Measurements from ENCODE around the gene TUBB4B. TPM values are rescaled to one million over a fixed set of nuclear protein-coding genes. Genes with fewer than 3 reads are reported as not detected.
A peak's percentile ranks its signal among the peaks of the same experiment; 100 is the strongest.

TUBB4B gene
- polyA plus RNA-seq, 1 donor: 402 TPM

DNA sequence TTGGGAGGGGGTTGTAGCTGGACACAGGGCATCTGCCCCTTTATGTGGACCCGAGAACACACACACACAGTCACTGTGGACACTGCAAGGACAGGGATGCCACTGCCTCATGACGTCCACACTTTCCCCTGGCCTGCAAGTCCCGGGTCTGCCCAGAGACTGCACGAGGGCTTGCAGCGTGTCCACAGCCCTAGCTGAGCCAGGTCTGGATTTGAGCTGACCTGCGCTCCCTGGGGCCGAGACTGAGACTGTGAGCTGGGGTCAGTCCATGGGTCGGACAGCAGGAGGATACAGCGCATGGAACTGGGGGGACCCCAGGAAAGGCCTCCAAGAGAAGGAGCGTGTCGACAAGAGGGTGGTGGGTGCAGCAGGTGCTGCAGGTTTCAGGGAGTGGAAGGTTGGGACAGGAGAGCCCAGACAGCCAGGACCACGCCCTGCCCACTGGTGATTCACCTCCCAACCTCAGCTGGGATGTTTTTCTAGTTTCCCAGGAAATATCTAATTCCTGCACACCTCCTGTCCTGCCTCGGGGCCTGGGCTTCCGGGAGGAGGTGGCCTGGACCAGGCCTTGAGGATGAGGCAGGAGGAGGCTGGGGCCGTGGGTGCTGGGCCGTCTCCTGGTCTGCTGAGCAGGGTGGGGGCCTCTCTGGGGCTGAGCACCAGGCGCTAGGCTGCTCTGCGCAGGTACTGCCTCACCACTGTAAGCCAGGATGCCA, 14.6 kb upstream of the TUBB4B start:
- peak in 1 of 2 donors; percentile 68 for DNase-seq
- no CpG with 5 or more reads among the region's 18 CpGs for WGBS (ENCODE audit: insufficient coverage, low lambda C conversion rate)
- Histone ChIP-seq H3K9me3 (ENCODE audit: control insufficient read depth, low read depth, low read length) (peaks cover 7% of the 10 kb centered on the region), H3K4me1 (ENCODE audit: control insufficient read depth, insufficient read depth, low read length) (peaks cover 77% of the 10 kb centered on the region), H3K4me3 (ENCODE audit: low read length) (no peak overlapping the region), H3K27ac (ENCODE audit: low read length) (peak overlapping the region; percentile 82), H3K27me3 (ENCODE audit: control insufficient read depth, insufficient read depth, low read length) (no peaks in the 10 kb centered on the region), H3K36me3 (ENCODE audit: control insufficient read depth, insufficient read depth, low read length) (no peaks in the 10 kb centered on the region)

DNA sequence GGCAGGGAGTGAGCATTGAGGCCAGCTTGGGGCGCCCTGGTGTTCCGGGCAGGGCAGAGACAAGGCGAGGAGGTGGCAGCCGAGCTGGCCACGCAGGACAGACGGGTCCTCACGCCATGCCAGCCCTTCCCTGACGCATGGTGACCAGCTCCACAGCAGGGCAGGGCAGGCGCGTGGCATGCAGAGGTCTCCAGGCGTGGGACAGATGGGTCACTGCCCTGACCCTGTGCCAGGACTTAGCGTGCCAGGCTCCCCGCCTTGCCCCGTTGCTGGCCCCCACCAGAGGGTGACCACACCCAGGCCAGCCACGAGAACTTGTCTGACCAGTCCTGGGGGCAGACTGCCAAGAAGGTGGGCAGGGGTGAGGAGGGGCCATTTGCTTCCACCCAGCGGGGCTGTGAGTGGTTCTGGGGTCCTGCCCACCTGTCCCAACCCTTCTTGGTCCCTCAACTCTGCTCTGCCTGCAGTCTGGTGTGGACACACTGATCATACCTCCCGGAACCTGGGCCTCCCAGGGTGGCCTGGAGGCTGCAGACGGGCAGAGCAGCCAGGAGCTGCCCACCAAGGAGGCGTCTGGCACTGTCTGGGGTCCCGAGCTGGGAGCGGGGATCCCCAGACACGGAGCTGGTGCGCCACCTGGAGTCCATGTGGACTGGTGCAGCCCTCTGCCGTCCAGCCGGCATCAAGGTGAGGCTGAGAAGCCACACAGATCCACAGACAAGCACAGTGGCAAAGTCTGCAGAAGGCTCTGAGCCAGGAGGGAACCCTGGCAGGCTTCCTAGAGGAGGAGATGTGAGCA, 13.8 kb upstream of the TUBB4B start, which contains the start of gene RNF224:
Gene RNF224, plus strand, starts transcription at position 449 of the 799 bp plus-strand sequence. CDS start 834 bp downstream, outside the sequence.
- Histone ChIP-seq H3K27me3 (ENCODE audit: control insufficient read depth, insufficient read depth, low read length) (no peaks in the 10 kb centered on the region), H3K9me3 (ENCODE audit: control insufficient read depth, low read depth, low read length) (peaks cover 9% of the 10 kb centered on the region), H3K27ac (ENCODE audit: low read length) (peak within 1 kb of the TSS; percentile 91), H3K4me1 (ENCODE audit: control insufficient read depth, insufficient read depth, low read length) (peaks cover 84% of the 10 kb centered on the region), H3K36me3 (ENCODE audit: control insufficient read depth, insufficient read depth, low read length) (peaks cover 8% of the 10 kb centered on the region), H3K4me3 (ENCODE audit: low read length) (peak within 1 kb of the TSS; percentile 41)
- peak; percentile 80 to 85 for DNase-seq
- WGBS (ENCODE audit: insufficient coverage, low lambda C conversion rate): no CpG with 5 or more reads among the region's 25 CpGs

DNA sequence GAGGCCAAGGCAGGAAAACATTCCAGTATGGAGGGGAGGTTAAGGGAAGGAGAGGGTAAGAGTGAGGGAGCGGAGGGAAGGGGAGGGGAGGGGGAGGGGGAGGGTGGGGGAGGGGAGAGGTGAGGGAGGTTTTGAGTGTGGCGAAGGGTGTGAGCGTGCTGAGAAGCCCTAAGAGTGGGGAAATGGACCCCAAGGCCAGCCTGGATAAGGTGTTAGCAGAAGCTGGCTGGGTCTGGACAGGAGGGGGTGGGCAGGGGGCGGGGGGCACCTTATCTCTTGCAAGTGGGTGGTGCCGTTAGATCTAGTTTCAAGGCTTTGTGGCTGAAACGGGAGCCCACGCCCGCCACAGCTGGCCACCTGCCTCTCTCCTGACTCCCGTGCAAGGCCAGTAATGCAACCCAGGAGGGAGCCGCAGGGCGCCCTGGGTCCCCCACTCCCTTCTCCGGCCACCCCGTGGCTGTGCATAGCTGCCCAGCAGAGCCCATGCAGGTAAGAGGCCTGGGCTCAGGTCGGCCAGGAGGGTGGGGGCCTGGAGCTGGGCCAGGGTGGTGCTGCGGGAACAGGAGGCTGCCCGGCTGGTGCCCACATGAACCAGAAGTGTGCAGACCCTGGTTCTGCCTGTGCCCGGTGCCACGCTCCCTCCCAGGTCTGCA, 13.1 kb upstream of the TUBB4B start:
- no CpG with 5 or more reads among the region's 18 CpGs for WGBS (ENCODE audit: insufficient coverage, low lambda C conversion rate)
- peaks cover 16% of the 10 kb centered on the region for H3K9me3 ChIP-seq (ENCODE audit: control insufficient read depth, low read depth, low read length)
- H3K4me3 ChIP-seq (ENCODE audit: low read length): peak overlapping the region; percentile 41
- DNase-seq: peak in 1 of 2 donors; percentile 41
- peaks cover 85% of the 10 kb centered on the region for H3K4me1 ChIP-seq (ENCODE audit: control insufficient read depth, insufficient read depth, low read length)
- H3K27me3 ChIP-seq (ENCODE audit: control insufficient read depth, insufficient read depth, low read length): no peaks in the 10 kb centered on the region
- peak overlapping the region; percentile 91 for H3K27ac ChIP-seq (ENCODE audit: low read length)
- H3K36me3 ChIP-seq (ENCODE audit: control insufficient read depth, insufficient read depth, low read length): peaks cover 13% of the 10 kb centered on the region

DNA sequence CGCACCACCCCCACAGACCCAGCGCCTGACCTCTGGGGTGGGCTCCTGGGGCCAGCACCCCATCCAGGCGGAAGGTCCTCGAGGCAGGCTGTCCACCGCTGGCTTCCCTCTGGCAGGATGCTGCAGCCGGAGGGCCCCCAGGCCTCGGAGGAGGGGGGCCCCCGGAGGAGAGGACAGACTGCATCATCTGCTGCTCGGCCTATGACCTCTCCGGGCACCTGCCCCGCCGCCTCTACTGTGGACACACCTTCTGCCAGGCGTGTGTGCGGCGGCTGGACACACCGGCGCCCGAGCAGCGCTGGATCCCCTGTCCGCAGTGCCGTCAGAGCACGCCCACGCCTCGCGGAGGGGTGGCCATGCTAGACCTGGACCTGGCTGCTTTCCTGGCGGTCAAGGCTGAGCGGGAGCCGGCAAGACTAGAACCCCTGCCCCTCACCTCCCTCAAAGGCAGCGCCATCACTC, 12.6 kb upstream of the TUBB4B start:
- Histone ChIP-seq H3K4me1 (ENCODE audit: control insufficient read depth, insufficient read depth, low read length) (peaks cover 83% of the 10 kb centered on the region), H3K27me3 (ENCODE audit: control insufficient read depth, insufficient read depth, low read length) (no peaks in the 10 kb centered on the region), H3K27ac (ENCODE audit: low read length) (peak overlapping the region; percentile 91), H3K36me3 (ENCODE audit: control insufficient read depth, insufficient read depth, low read length) (peaks cover 18% of the 10 kb centered on the region), H3K9me3 (ENCODE audit: control insufficient read depth, low read depth, low read length) (peaks cover 21% of the 10 kb centered on the region), H3K4me3 (ENCODE audit: low read length) (peak overlapping the region; percentile 41)
- peak in 1 of 2 donors; percentile 51 for DNase-seq
- WGBS (ENCODE audit: insufficient coverage, low lambda C conversion rate): no CpG with 5 or more reads among the region's 29 CpGs

DNA sequence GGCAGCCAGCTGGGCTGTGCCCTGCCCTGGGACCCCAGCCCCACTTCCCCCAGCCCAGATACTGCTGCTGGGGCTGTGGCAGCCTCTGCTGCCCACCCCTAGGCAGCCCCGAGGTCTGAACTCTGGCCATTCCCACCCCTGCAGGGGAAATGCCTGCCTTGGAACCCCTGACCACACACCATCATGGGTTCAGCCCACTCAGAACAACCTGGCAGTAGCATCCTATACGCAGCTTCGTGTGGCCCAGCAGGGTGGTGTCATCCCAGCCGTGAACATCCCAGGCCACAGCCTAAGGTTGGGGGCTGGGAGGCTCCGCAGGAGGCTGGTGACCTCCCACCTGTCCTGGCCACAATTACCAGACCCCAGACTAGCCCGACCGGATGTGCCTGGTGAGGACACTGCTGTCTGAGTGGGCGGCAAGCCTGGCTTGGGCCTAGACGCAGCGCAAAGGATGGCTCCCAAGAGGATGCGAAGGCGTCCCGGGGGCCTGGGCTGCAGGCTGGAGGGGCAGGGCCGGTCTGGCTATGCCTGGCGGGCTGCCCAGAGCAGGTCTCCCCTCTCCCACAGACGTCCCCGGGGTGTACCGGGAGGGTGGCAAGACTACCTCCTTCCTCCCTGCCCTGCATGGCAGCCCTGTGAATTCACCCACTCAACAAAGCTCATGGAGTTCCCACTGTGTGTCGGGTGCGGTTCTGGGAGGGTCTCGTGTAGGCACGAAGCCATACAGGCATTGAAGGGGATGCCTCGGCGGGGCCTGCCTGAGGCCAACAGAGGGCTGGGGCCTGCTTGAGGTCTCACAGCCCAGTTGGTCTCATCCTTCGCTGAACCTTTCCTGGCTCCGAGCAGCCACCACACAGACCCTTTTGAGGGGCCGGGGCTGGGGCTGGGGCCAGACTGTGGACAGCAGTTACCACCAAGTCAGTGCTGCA, 11.9 kb upstream of the TUBB4B start:
- no CpG with 5 or more reads among the region's 27 CpGs for WGBS (ENCODE audit: insufficient coverage, low lambda C conversion rate)
- Histone ChIP-seq H3K27me3 (ENCODE audit: control insufficient read depth, insufficient read depth, low read length) (no peaks in the 10 kb centered on the region), H3K9me3 (ENCODE audit: control insufficient read depth, low read depth, low read length) (peaks cover 25% of the 10 kb centered on the region), H3K4me1 (ENCODE audit: control insufficient read depth, insufficient read depth, low read length) (peaks cover 80% of the 10 kb centered on the region), H3K4me3 (ENCODE audit: low read length) (peak overlapping the region; percentile 41), H3K36me3 (ENCODE audit: control insufficient read depth, insufficient read depth, low read length) (peaks cover 18% of the 10 kb centered on the region), H3K27ac (ENCODE audit: low read length) (peak overlapping the region; percentile 91)
- DNase-seq: peak in 1 of 2 donors; percentile 23

DNA sequence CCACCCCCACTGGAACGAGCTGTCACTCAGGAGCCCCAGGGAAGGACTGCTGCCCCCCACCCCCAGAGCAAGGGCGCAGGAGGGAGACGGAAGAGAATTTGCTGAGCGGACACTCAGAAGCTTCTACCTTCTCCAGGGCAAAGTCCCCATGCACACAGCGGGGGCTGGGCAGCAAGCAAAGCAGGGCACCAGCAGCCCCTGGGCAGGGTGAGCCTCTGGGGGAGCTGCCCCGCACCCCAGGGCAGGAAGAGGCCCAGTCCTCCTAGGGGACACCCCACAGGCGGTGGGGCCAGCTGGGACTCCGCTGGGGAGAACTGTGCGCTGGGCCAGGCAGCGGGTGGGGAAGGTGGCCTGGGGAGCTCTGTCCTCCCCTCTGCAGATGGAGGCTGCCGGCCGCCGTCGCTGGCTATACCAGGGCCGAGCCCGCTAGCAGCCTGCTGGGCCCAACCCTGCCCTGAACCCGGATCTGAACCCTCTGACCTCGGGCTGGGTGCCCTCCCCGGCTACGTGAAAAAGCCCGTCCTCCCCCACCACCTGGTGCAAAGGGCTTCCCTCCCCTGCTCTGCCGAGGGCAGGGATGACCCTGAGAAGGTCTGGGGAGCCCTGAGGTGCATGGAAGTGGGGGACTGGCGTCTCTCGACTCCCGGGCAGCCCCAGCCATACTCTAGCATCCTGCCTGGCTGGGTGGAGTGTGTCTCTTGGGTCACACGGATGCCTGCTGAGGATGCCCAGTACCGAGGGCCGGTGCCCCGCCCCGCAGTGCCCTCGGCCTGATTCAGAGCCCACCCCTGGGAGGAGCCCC, 11.0 kb upstream of the TUBB4B start:
- Histone ChIP-seq H3K36me3 (ENCODE audit: control insufficient read depth, insufficient read depth, low read length) (peaks cover 18% of the 10 kb centered on the region), H3K4me3 (ENCODE audit: low read length) (peak overlapping the region; percentile 21), H3K4me1 (ENCODE audit: control insufficient read depth, insufficient read depth, low read length) (peaks cover 79% of the 10 kb centered on the region), H3K27me3 (ENCODE audit: control insufficient read depth, insufficient read depth, low read length) (no peaks in the 10 kb centered on the region), H3K27ac (ENCODE audit: low read length) (peak overlapping the region; percentile 91), H3K9me3 (ENCODE audit: control insufficient read depth, low read depth, low read length) (peaks cover 25% of the 10 kb centered on the region)
- WGBS (ENCODE audit: insufficient coverage, low lambda C conversion rate): no CpG with 5 or more reads among the region's 31 CpGs
- peak; percentile 83 to 92 for DNase-seq

DNA sequence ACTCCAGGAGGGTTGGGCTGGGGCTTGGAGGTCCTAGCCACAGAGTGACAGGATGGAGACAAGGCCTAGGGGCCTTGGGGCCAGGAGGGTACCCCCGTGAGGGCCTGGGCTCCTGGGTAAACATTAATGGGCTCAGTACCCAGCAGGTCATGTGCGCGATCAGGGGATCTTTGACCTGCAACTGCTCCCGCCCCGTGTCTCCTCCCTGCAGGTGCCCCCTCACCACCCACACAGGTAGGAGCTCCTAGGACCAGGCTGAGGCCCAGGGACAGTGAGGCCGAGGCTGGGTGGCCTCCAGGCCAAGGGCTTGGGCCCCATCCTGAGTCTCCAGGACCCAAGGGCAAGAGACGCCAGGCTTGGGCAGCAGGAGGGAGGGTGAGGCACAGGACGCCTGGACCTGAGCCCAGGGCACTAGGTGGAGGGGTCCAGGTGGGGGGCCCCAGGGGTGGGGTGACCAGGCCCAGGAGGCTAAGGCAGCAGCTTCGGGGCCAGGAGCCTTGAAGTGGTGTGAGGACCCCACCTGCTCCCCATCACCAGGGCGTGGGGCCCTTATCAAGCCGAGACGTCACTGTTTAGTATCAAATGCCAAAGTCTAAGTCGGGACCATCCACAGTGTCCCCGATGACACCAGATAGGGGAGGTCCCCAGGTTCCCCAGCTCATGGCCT, 10.2 kb upstream of the TUBB4B start, which contains the start of gene SLC34A3:
Gene SLC34A3, plus strand, starts transcription at position 197 of the 667 bp plus-strand sequence. CDS start 802 bp downstream, outside the sequence.
- peaks cover 18% of the 10 kb centered on the region for H3K36me3 ChIP-seq (ENCODE audit: control insufficient read depth, insufficient read depth, low read length)
- H3K27me3 ChIP-seq (ENCODE audit: control insufficient read depth, insufficient read depth, low read length): no peaks in the 10 kb centered on the region
- peaks cover 77% of the 10 kb centered on the region for H3K4me1 ChIP-seq (ENCODE audit: control insufficient read depth, insufficient read depth, low read length)
- no CpG with 5 or more reads among the region's 14 CpGs for WGBS (ENCODE audit: insufficient coverage, low lambda C conversion rate)
- H3K9me3 ChIP-seq (ENCODE audit: control insufficient read depth, low read depth, low read length): peaks cover 28% of the 10 kb centered on the region
- H3K27ac ChIP-seq (ENCODE audit: low read length): peak within 1 kb of the TSS; percentile 91
- peak; percentile 94 to 97 for DNase-seq
- H3K4me3 ChIP-seq (ENCODE audit: low read length): peak within 1 kb of the TSS; percentile 21

DNA sequence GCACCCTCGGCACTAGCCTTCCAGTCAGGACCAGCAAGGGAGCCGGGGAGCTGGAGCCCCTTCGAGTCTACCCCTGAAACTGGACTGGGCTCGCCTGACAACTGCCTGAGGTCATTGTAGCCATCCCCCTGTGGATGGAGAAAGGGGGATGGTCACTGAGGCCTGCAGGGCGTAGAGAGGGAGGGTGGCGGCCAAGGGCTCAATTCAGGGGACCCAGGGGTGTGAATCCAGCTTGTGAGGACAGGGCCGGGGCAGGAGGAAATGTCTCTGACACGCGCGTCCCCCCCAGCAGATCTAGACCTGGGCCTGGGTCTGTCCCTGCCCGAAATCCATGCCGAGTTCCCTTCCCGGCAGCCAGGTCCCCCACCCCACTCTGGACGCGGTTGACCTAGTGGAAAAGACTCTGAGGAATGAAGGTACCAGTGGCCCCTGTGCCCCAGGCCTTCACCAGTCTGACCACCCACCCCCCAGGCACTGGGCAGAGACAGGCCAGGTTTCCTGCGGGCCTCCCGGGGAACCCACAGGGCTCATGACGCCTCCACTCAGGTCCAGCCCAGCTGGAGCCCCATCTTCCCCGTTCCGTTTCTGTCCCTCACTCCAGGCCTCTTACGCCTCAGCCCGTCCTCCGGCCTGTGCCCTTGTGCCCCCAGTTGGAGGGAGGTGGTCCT, 9.6 kb upstream of the TUBB4B start:
- H3K27ac ChIP-seq (ENCODE audit: low read length): peak overlapping the region; percentile 91
- peak in 1 of 2 donors; percentile 27 for DNase-seq
- H3K4me1 ChIP-seq (ENCODE audit: control insufficient read depth, insufficient read depth, low read length): peaks cover 70% of the 10 kb centered on the region
- WGBS (ENCODE audit: insufficient coverage, low lambda C conversion rate): no CpG with 5 or more reads among the region's 23 CpGs
- peak overlapping the region; percentile 20 for H3K4me3 ChIP-seq (ENCODE audit: low read length)
- H3K36me3 ChIP-seq (ENCODE audit: control insufficient read depth, insufficient read depth, low read length): peaks cover 18% of the 10 kb centered on the region
- H3K27me3 ChIP-seq (ENCODE audit: control insufficient read depth, insufficient read depth, low read length): no peaks in the 10 kb centered on the region
- H3K9me3 ChIP-seq (ENCODE audit: control insufficient read depth, low read depth, low read length): peaks cover 32% of the 10 kb centered on the region
